GM23248 (cell line): Measurements from ENCODE around the gene TSPEAR. TPM values are rescaled to one million over a fixed set of nuclear protein-coding genes. Genes with fewer than 3 reads are reported as not detected.

ENCODE experiments used
- DNase-seq: peaks from one replicate; pipeline ENCODE4 v3.0.0-alpha.2; 2015
- H2AFZ ChIP-seq: fragments of 200-600 bp; sonication (generic); 2 replicates; pipeline ENCODE4 v1.6.1; 2016; ENCODE audit warnings: antibody characterized with exemption
- H3F3A ChIP-seq: fragments of 200-600 bp; sonication (generic); 2 replicates; pipeline ENCODE4 v1.6.1; 2016; ENCODE audit warnings: mild to moderate bottlenecking, antibody characterized with exemption, mixed run types; ENCODE audit not compliant: insufficient read depth
- H3K27ac ChIP-seq: fragments of 200-600 bp; sonication (generic); 2 replicates; pipeline ENCODE4 v1.5.1; 2016; ENCODE audit warnings: mild to moderate bottlenecking
- H3K27me3 ChIP-seq: fragments of 200-600 bp; sonication (generic); replicated peaks from 2 replicates; pipeline ENCODE4 v1.6.1; 2016; ENCODE audit warnings: mild to moderate bottlenecking; ENCODE audit not compliant: insufficient read depth
- H3K36me3 ChIP-seq: fragments of 200-600 bp; sonication (generic); 2 replicates; pipeline ENCODE4 v1.6.1; 2016; ENCODE audit warnings: low read depth, mild to moderate bottlenecking
- H3K4me1 ChIP-seq: fragments of 200-600 bp; sonication (generic); 2 replicates; pipeline ENCODE4 v1.6.1; 2016; ENCODE audit warnings: mild to moderate bottlenecking; ENCODE audit not compliant: insufficient read depth
- H3K4me2 ChIP-seq: fragments of 200-600 bp; sonication (generic); one replicate; pipeline ENCODE4 v1.6.1; 2016; ENCODE audit warnings: mild to moderate bottlenecking; ENCODE audit not compliant: unreplicated experiment
- H3K4me3 ChIP-seq: fragments of 200-600 bp; sonication (generic); 2 replicates; pipeline ENCODE4 v1.5.1; 2016; ENCODE audit warnings: mild to moderate bottlenecking
- H3K79me2 ChIP-seq: fragments of 200-600 bp; sonication (generic); 2 replicates; pipeline ENCODE4 v1.6.1; 2016; ENCODE audit warnings: mild to moderate bottlenecking; ENCODE audit not compliant: insufficient read depth
- H3K9ac ChIP-seq: fragments of 200-600 bp; sonication (generic); 2 replicates; pipeline ENCODE4 v1.6.1; 2016; ENCODE audit warnings: mild to moderate bottlenecking
- H3K9me2 ChIP-seq: fragments of 200-600 bp; sonication (generic); 2 replicates; pipeline ENCODE4 v1.6.1; 2016; ENCODE audit warnings: mixed run types, mild to moderate bottlenecking, moderate library complexity; ENCODE audit not compliant: insufficient read depth
- H3K9me3 ChIP-seq: fragments of 200-600 bp; sonication (generic); one replicate; pipeline ENCODE4 v1.6.1; 2017; ENCODE audit warnings: low read depth
- H4K20me1 ChIP-seq: fragments of 200-600 bp; sonication (generic); 2 replicates; pipeline ENCODE4 v1.6.0; 2016; ENCODE audit not compliant: insufficient read depth
- EZH2 ChIP-seq: fragments of 200-600 bp; sonication (generic); IDR thresholded peaks from 2 replicates; pipeline ENCODE4 v1.6.1; 2018; ENCODE audit warnings: antibody characterized with exemption, mild to moderate bottlenecking; ENCODE audit not compliant: insufficient read depth, poor library complexity, severe bottlenecking
- EZH2phosphoT487 ChIP-seq: fragments of 200-600 bp; sonication (generic); IDR thresholded peaks from 2 replicates; pipeline ENCODE4 v1.6.1; 2018; ENCODE audit warnings: antibody characterized with exemption, moderate library complexity, mild to moderate bottlenecking, low read depth; ENCODE audit not compliant: insufficient read depth
- WGBS, 2 experiments: methylation state at CpG; one replicate each; pipeline ENCODE4 v1.1.6; 2015 to 2017; ENCODE audit warnings: low lambda C conversion rate in 2 of 2, low coverage in 1 of 2; ENCODE audit errors: missing lambda C conversion rate in 2 of 2; 5-methylcytosine and 5-hydroxymethylcytosine counted together
- in situ Hi-C: fragments of 300-500 bp; cut with MboI; formaldehyde crosslinking; loops from 2 replicates; pipeline ENCODE4 v1.15.0; 2020
- polyA plus RNA-seq: library from polyadenylated mRNA; unstranded; fragments of >200 nt; fragmentation: Nextera tagmentation; extraction: Ambion mirVana; gene quantifications from 2 replicates; pipeline ENCODE4 v1.2.1, GENCODE V29; 2016
- total RNA-seq: library from RNA; depleted of rRNA; stranded (reverse); fragments of >200 nt; shearing (Covaris generic); gene quantifications from 2 replicates; pipeline ENCODE4 v1.2.3, GENCODE V29; 2014

TSPEAR gene
- total and polyA plus RNA-seq, 2 experiments from 2014 or later, result not detected

DNA sequence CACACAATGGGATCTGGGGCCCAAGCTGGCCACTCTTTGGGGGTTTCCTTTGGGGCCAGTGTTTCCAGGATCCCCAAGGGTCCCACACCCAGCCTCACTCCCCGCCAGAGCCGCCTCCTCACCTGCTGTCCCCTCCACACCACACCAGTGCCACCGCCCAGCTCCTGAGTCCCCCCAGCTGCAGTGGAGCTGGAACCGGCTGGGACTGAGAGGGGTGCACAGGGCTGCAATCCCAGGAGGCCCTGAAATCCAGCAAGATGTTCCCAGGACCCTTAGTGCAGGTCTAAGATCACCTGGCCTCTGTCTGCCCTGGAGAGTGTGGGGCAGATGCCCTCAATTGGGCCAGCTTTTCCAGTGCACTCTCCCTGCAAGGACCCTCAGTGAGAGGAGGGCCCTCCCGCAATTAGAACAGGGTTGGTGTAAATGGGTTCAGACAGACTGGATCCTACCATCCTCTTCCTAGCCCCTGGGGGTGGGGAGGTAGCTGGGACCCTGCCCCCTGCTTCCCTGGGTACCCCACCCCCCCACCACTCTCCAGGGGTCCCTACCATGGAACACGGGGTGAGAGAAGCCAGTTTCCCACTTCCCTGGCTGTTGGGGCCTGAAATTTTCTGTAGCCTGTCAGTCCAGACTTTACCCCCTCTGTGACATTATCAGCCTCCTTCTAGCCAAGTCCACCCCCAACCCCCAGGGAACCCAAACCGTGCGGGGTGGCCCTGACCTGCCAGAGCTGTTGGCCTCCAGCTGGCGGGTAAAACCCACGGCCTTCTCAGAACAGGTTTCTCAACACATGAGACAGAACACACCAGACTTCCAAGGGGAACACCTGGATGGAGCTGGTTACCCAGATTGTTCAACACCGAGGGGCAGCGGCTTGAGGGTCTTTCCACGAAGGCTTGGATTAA, 7.4 kb downstream of the TSPEAR start:
- no peak overlapping the region for H3K9ac ChIP-seq
- no peak overlapping the region for H3K4me2 ChIP-seq
- no peaks in the 10 kb centered on the region for H3K4me1 ChIP-seq
- H2AFZ ChIP-seq, result no peak overlapping the region
- H3K36me3 ChIP-seq, result no peaks in the 10 kb centered on the region
- H3F3A ChIP-seq, result no peaks in the 10 kb centered on the region
- TF ChIP-seq EZH2phosphoT487 (no peak), EZH2 (no peak)
- no peak for DNase-seq
- H3K9me3 ChIP-seq, result no peaks in the 10 kb centered on the region
- no peaks in the 10 kb centered on the region for H3K79me2 ChIP-seq
- H3K9me2 ChIP-seq, result no peaks in the 10 kb centered on the region
- H3K27ac ChIP-seq, result no peak overlapping the region
- WGBS, 2 experiments, result 20 to 21% methylated on average over 11 to 13 of the region's 13 CpGs
- H3K27me3 ChIP-seq, result peaks cover 73% of the 10 kb centered on the region
- no peaks in the 10 kb centered on the region for H4K20me1 ChIP-seq
- in situ Hi-C loops, result no loop called here
- H3K4me3 ChIP-seq, result no peak overlapping the region

GRCh38 chr21:44702973-44703730, 8.2 kb downstream of the TSPEAR start:
- Histone ChIP-seq H3K9ac (no peak overlapping the region), H3K27ac (no peak overlapping the region), H3K4me2 (no peak overlapping the region), H3K27me3 (peaks cover 73% of the 10 kb centered on the region), H3K9me3 (no peaks in the 10 kb centered on the region), H3K36me3 (no peaks in the 10 kb centered on the region), H3K79me2 (no peaks in the 10 kb centered on the region), H4K20me1 (no peaks in the 10 kb centered on the region), H3F3A (no peaks in the 10 kb centered on the region), H3K9me2 (no peaks in the 10 kb centered on the region), H3K4me1 (no peaks in the 10 kb centered on the region), H3K4me3 (no peak overlapping the region), H2AFZ (no peak overlapping the region)
- no peak for DNase-seq
- WGBS, 2 experiments, result 25 to 27% methylated on average over 16 of the region's 16 CpGs
- no peak for TF ChIP-seq EZH2
- no peak for TF ChIP-seq EZH2phosphoT487
- in situ Hi-C loops, result no loop called here

DNA sequence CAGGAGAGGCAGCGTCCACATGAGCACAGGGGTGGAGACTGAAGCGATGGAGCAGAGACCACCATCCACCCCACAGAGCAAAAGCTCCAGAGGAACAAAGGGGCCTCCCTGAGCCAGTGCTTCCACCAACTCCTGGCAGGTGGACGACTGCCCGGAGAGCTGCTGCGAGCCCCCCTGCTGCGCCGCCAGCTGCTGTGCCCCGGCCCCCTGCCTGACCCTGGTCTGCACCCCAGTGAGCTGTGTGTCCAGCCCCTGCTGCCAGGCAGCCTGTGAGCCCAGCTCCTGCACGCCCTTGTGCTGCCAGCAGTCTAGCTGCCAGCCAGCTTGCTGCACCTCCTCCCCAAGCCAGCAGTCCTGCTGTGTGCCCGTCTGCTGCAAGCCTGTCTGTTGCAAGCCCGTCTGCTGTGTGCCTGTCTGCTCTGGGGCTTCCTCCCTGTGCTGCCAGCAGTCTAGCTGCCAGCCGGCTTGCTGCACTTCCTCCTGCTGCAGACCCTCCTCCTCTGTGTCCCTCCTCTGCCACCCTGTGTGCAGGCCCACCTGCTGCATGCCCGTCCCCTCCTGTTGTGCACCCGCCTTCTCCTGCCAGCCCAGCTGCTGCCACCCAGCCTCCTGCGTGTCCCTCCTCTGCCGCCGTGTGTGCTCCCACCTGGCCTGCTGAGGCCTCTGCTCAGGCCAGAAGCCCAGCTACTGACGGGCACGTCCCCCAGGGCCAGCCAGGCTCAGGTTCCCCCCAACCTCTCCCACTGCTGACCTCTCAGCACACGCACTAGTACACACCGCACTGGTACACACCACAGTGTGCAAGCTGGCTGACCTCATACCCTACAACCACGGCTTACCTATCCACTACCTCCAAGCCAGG, 9.0 kb downstream of the TSPEAR start:
- H3K27ac ChIP-seq, result no peak overlapping the region
- in situ Hi-C loops, result no loop called here
- no peaks in the 10 kb centered on the region for H4K20me1 ChIP-seq
- TF ChIP-seq EZH2phosphoT487, result no peak
- TF ChIP-seq EZH2, result no peak
- H3K9ac ChIP-seq, result no peak overlapping the region
- no peak for DNase-seq
- no peaks in the 10 kb centered on the region for H3F3A ChIP-seq
- no peak overlapping the region for H2AFZ ChIP-seq
- H3K27me3 ChIP-seq, result peaks cover 71% of the 10 kb centered on the region
- no peaks in the 10 kb centered on the region for H3K9me3 ChIP-seq
- no peak overlapping the region for H3K4me3 ChIP-seq
- H3K9me2 ChIP-seq, result no peaks in the 10 kb centered on the region
- H3K4me2 ChIP-seq, result no peak overlapping the region
- H3K79me2 ChIP-seq, result no peaks in the 10 kb centered on the region
- no peaks in the 10 kb centered on the region for H3K4me1 ChIP-seq
- WGBS, 2 experiments, result 49 to 62% methylated on average over 16 to 19 of the region's 22 CpGs
- no peaks in the 10 kb centered on the region for H3K36me3 ChIP-seq

GRCh38 chr21:44701541-44701940, 9.8 kb downstream of the TSPEAR start:
- in situ Hi-C loops, result no loop called here
- Histone ChIP-seq H3K9me3 (no peaks in the 10 kb centered on the region), H3F3A (no peaks in the 10 kb centered on the region), H3K27ac (no peak overlapping the region), H2AFZ (no peak overlapping the region), H3K79me2 (no peaks in the 10 kb centered on the region), H3K36me3 (no peaks in the 10 kb centered on the region), H4K20me1 (no peaks in the 10 kb centered on the region), H3K4me2 (no peak overlapping the region), H3K27me3 (peaks cover 69% of the 10 kb centered on the region), H3K4me3 (no peak overlapping the region), H3K4me1 (no peaks in the 10 kb centered on the region), H3K9me2 (no peaks in the 10 kb centered on the region), H3K9ac (no peak overlapping the region)
- DNase-seq, result no peak
- WGBS, 2 experiments, result 12 to 17% methylated on average over 12 of the region's 12 CpGs
- TF ChIP-seq EZH2, result no peak
- TF ChIP-seq EZH2phosphoT487, result no peak
